Measurements from ENCODE around the gene SMARCD1.

The SMARCD1 gene

DNA sequence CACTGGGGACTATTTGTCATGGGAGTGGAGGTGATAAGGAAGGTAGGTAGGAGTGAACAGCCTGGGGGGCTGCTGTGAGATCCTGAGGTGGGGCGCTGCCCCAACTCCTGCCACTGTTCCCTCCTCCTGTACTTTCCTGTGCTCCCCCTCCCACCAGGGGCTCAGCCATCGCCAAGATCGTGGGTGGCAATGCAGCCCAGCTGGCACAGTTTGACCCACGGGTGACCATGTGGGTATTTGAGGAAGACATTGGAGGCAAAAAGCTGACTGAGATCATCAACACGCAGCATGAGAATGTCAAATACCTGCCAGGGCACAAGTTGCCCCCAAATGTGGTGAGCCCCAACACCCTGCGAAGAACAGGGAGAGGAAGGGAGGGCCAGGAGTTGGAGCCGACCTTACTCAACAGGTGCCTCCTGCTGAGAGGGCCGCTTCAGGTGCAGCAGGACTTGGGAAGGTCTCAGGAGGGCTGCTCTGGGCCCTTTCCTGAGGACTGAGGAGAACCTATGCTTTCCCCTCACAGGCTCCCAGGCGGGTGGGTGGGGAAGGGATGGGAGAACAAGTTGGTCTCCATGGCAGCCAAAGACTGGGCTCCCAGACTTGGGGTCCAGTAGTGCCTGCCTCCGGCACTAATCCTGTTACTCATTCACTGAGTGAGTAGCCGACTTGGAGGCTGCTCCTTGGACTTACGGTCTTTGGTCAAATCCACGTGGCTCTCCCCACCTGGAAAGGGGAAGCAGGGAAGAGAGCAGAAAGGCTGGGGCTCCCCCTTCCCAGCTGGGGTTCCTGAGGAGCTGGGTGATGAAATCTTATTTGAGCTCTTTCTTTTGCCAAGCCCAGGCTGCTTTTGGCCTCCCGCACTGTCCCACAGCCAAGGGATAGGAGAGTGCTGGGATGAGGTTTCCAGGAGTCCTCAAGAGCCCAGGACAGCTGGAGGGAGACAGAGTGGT is 19.6 kb downstream of the SMARCD1 start:
- H3K36me3 ChIP-seq (ENCODE audit: low read depth): peaks cover 14% of the 10 kb centered on the region
- ATAC-seq (ENCODE audit: low read depth): no peak
- TF ChIP-seq, protein P1, sequence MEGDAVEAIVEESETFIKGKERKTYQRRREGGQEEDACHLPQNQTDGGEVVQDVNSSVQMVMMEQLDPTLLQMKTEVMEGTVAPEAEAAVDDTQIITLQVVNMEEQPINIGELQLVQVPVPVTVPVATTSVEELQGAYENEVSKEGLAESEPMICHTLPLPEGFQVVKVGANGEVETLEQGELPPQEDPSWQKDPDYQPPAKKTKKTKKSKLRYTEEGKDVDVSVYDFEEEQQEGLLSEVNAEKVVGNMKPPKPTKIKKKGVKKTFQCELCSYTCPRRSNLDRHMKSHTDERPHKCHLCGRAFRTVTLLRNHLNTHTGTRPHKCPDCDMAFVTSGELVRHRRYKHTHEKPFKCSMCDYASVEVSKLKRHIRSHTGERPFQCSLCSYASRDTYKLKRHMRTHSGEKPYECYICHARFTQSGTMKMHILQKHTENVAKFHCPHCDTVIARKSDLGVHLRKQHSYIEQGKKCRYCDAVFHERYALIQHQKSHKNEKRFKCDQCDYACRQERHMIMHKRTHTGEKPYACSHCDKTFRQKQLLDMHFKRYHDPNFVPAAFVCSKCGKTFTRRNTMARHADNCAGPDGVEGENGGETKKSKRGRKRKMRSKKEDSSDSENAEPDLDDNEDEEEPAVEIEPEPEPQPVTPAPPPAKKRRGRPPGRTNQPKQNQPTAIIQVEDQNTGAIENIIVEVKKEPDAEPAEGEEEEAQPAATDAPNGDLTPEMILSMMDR (IDR thresholded peaks at IDR 0.05; ENCODE audit: poor library complexity, severe bottlenecking): no peak
- H3K27ac ChIP-seq (ENCODE audit: poor library complexity, severe bottlenecking): no peak overlapping the region
- no peak for DNase-seq (ENCODE audit: low spot score)
- no peaks in the 10 kb centered on the region for H3K4me1 ChIP-seq (ENCODE audit: insufficient read depth, poor library complexity, severe bottlenecking)
- H3K9me3 ChIP-seq (ENCODE audit: severe bottlenecking): no peaks in the 10 kb centered on the region
- H3K4me3 ChIP-seq (ENCODE audit: severe bottlenecking): no peak overlapping the region
- H3K27me3 ChIP-seq (ENCODE audit: insufficient read depth, poor library complexity, severe bottlenecking): no peaks in the 10 kb centered on the region

DNA sequence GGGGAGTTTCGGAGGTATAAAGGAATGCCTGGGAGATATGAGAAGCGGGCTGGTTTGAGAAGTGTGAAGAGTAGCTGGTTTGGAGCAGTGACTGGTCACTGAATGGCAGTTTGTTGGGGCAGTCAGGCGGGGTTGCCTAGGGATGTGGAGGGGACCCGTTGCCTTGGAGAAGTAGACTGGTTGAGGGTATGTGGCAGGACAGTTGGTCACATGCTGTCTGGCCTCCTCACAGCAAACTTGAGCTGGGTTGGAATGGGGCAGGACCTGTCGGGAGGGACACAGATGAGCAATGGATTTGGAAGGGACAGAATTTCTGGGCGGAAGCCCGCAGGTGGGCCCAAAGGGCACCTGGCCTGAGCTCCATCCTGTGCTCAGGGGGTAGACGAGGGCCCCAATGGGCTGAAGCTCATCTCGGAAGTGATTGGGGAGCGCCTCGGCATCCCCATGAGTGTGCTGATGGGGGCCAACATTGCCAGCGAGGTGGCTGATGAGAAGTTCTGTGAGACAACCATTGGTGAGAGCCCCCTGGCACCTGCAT is 20.8 kb downstream of the SMARCD1 start:
- Histone ChIP-seq H3K4me3 (ENCODE audit: severe bottlenecking) (no peak overlapping the region), H3K9me3 (ENCODE audit: severe bottlenecking) (no peaks in the 10 kb centered on the region), H3K4me1 (ENCODE audit: insufficient read depth, poor library complexity, severe bottlenecking) (peaks cover 9% of the 10 kb centered on the region), H3K27ac (ENCODE audit: poor library complexity, severe bottlenecking) (no peak overlapping the region), H3K36me3 (ENCODE audit: low read depth) (peaks cover 7% of the 10 kb centered on the region; the same call in 1 of the 2 replicates), H3K27me3 (ENCODE audit: insufficient read depth, poor library complexity, severe bottlenecking) (no peaks in the 10 kb centered on the region)
- no peak for ATAC-seq (ENCODE audit: low read depth)
- TF ChIP-seq, protein P1 (IDR thresholded peaks at IDR 0.05; ENCODE audit: poor library complexity, severe bottlenecking): no peak
- no peak for DNase-seq (ENCODE audit: low spot score)

DNA sequence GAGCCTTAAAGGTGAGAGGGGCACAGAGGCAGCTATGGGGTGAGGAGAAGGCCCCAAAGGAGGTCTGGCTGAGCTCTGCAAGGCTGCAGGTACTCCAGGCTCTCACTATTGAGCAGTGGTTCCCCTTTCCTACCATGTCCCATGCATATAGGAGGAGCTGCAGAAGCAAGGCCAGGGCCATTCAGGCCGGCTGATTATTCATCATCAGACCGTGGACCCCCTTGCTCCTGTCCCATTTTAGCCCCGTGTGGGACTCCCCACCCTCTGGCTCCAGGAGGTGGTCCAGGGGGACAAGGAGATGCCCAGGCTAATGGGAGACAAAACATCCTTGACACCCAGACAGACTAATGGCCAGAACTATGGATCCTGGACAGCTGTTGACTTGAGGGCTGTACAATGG is 21.8 kb downstream of the SMARCD1 start:
- no peaks in the 10 kb centered on the region for H3K27me3 ChIP-seq (ENCODE audit: insufficient read depth, poor library complexity, severe bottlenecking)
- DNase-seq (ENCODE audit: low spot score) (no peak), ATAC-seq (ENCODE audit: low read depth) (no peak)
- TF ChIP-seq, protein P1 (IDR thresholded peaks at IDR 0.05; ENCODE audit: poor library complexity, severe bottlenecking): no peak
- H3K9me3 ChIP-seq (ENCODE audit: severe bottlenecking): no peaks in the 10 kb centered on the region
- H3K4me1 ChIP-seq (ENCODE audit: insufficient read depth, poor library complexity, severe bottlenecking): peaks cover 13% of the 10 kb centered on the region
- no peak overlapping the region for H3K4me3 ChIP-seq (ENCODE audit: severe bottlenecking)
- H3K27ac ChIP-seq (ENCODE audit: poor library complexity, severe bottlenecking): no peak overlapping the region
- peaks cover 5% of the 10 kb centered on the region; the same call in 1 of the 2 replicates for H3K36me3 ChIP-seq (ENCODE audit: low read depth)

DNA sequence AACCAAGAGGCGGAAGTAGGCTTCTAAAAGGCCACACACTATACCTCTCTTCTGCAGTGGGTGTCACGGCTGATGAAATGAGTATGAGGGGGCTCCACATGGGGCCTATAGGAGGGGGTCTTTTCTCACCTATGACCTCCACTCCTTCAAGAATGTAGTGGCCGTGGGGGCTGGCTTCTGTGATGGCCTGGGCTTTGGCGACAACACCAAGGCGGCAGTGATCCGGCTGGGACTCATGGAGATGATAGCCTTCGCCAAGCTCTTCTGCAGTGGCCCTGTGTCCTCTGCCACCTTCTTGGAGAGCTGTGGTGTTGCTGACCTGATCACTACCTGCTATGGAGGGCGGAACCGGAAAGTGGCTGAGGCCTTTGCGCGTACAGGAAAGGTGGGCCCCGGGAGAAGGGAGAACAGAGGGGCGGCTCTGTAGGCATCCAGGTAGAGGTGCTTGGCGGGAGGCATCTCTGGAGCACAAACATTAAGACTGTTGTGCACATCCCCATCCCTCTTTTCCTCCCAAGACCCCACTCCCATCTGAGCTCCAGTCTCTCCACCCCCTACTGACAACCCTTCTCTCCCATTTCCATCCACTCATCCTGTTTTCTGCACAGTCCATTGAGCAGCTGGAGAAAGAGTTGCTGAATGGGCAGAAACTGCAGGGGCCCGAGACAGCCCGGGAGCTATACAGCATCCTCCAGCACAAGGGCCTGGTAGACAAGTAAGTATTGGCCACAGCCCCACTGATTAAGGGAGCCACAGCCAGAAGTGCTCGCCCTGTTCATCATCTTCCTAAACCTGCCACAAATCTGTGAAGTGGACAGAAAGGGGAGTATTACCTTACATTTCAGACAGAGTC is 22.5 kb downstream of the SMARCD1 start:
- Histone ChIP-seq H3K27me3 (ENCODE audit: insufficient read depth, poor library complexity, severe bottlenecking) (no peaks in the 10 kb centered on the region), H3K4me3 (ENCODE audit: severe bottlenecking) (no peak overlapping the region), H3K9me3 (ENCODE audit: severe bottlenecking) (no peaks in the 10 kb centered on the region), H3K36me3 (ENCODE audit: low read depth) (no peaks in the 10 kb centered on the region), H3K27ac (ENCODE audit: poor library complexity, severe bottlenecking) (no peak overlapping the region), H3K4me1 (ENCODE audit: insufficient read depth, poor library complexity, severe bottlenecking) (peaks cover 13% of the 10 kb centered on the region)
- ATAC-seq (ENCODE audit: low read depth) (no peak), DNase-seq (ENCODE audit: low spot score) (no peak)
- TF ChIP-seq, protein P1 (IDR thresholded peaks at IDR 0.05; ENCODE audit: poor library complexity, severe bottlenecking): no peak
